CD4-positive, CD25-positive, alpha-beta regulatory T cell (primary cell): ENCODE measurements around the gene APOBEC3B. TPM values are rescaled to one million over a fixed set of nuclear protein-coding genes. Genes with fewer than 3 reads are reported as not detected.
"Not testable (repeated sequence)": the region's sequence is repeated elsewhere in the genome, so short reads cannot be mapped to it uniquely, and the experiment has no call there.

Experiments used
- ATAC-seq, 2 donors: fragments of 150-1000 bp; cut with Tn5 transposase; one replicate each; pipeline ENCODE4 v1.10.0; 2021; ENCODE audit warnings: low read depth in 2 of 2, moderate number of reproducible peaks in 2 of 2, moderate library complexity in 1 of 2
- DNase-seq, 3 donors: peaks; one replicate each; pipeline versions ENCODE4 v3.0.0 to v3.0.0-alpha.2; 2012 to 2022; ENCODE audit warnings: mixed read lengths in 1 of 3
- H3K27ac ChIP-seq: one replicate; pipeline ENCODE4 v1.7.0; 2013; ENCODE audit warnings: mild to moderate bottlenecking, low read length; ENCODE audit not compliant: insufficient read depth, poor library complexity, severe bottlenecking
- H3K27me3 ChIP-seq: one replicate; pipeline ENCODE4 v1.7.0; 2013; ENCODE audit warnings: low read length; ENCODE audit not compliant: control insufficient read depth, insufficient read depth
- H3K36me3 ChIP-seq: one replicate; pipeline ENCODE4 v1.7.0; 2013; ENCODE audit warnings: mild to moderate bottlenecking, low read length, moderate library complexity; ENCODE audit not compliant: control insufficient read depth, insufficient read depth
- H3K4me1 ChIP-seq: 2 replicates; pipeline ENCODE4 v1.7.0; 2013; ENCODE audit warnings: mild to moderate bottlenecking, low read length; ENCODE audit not compliant: insufficient read depth, control insufficient read depth, poor library complexity, severe bottlenecking
- H3K4me3 ChIP-seq: one replicate; pipeline ENCODE4 v1.7.0; 2013; ENCODE audit warnings: low read depth, mild to moderate bottlenecking, low read length, moderate library complexity
- H3K9me3 ChIP-seq, 2 experiments: 1 replicate in 1 of 2; 2 replicates in 1 of 2; pipeline ENCODE4 v1.7.0; 2013; ENCODE audit warnings: low read length in 2 of 2, mild to moderate bottlenecking in 1 of 2, moderate library complexity in 1 of 2; ENCODE audit not compliant: control insufficient read depth in 2 of 2
- H3K27ac Mint-ChIP-seq, 3 donors: one replicate each; pipeline ENCODE4 v1.8.0; 2020 to 2022; ENCODE audit warnings: mild to moderate bottlenecking in 3 of 3, mixed read lengths in 3 of 3, moderate library complexity in 2 of 3
- H3K27me3 Mint-ChIP-seq: one replicate; pipeline ENCODE4 v1.8.0; 2022; ENCODE audit warnings: mild to moderate bottlenecking, mixed read lengths
- H3K36me3 Mint-ChIP-seq: one replicate; pipeline ENCODE4 v1.8.0; 2020; ENCODE audit warnings: mixed read lengths
- H3K4me1 Mint-ChIP-seq, 4 donors: one replicate each; pipeline ENCODE4 v1.8.0; 2020 to 2022; ENCODE audit warnings: mixed read lengths in 4 of 4, mild to moderate bottlenecking in 1 of 4
- H3K4me3 Mint-ChIP-seq, 4 donors: one replicate each; pipeline ENCODE4 v1.8.0; 2020 to 2022; ENCODE audit warnings: mild to moderate bottlenecking in 4 of 4, mixed read lengths in 4 of 4, moderate library complexity in 3 of 4
- H3K9me3 Mint-ChIP-seq, 7 donors: one replicate each; pipeline ENCODE4 v1.8.0; 2020 to 2022; ENCODE audit warnings: mixed read lengths in 7 of 7, mild to moderate bottlenecking in 3 of 7, moderate library complexity in 2 of 7
- polyA plus RNA-seq, 4 donors: library from polyadenylated mRNA; unstranded; fragments of 300-500 nt; fragmentation: Illumina TruSeq; gene quantifications; one replicate each; pipeline ENCODE4 v1.2.3, GENCODE V29; 2021
- total RNA-seq: library from RNA; stranded (reverse); gene quantifications from one replicate; pipeline ENCODE4 v1.2.3, GENCODE V29; 2022

Gene APOBEC3B
- total and polyA plus RNA-seq, 5 donors from 2014 or later = 0.17 to 2.1 (median 1.4) TPM

DNA sequence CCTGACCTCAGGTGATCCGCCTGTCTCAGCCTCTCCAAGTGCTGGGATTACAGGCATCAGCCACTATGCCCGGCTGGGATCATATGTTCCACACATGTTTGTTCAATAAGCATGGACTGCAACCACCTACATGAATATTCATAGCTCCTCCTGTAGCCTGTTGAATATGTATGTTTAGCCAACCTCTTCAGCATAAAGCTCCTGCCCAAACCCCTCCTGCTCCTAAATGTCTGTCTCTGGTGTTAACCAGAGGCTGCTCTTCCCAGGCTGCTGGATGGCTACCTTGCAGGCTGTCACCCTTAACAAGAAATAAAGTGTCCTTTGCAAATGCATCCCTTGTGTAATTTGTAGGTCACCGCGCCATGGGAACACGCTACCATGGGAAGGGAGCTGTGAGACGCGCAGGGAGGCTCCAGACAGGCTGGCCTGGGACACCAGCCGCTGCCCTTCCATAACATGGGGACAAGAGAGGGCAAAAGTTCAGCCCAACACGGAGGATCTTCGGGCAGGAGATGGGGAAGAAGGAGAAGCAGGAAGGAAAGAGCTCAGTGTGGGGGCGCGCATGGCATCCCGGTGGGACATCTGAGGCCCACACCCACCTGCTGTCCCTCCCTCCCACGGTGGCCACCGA is 38.0 kb downstream of the APOBEC3B start:
- H3K9me3 ChIP-seq, H3K36me3 ChIP-seq, DNase-seq, H3K9me3 Mint-ChIP-seq, H3K4me3 ChIP-seq, H3K27me3 Mint-ChIP-seq, ATAC-seq, H3K27me3 ChIP-seq: not testable (repeated sequence)
- Mint-ChIP-seq H3K4me3 (peak overlapping the region; percentile 59 to 100 (median 90)), H3K27ac (peak overlapping the region; percentile 94 to 98 (median 97)), H3K4me1 (peaks cover 4 to 77% (median 25%) of the 10 kb centered on the region in 4 donors), H3K36me3 (peaks cover 25% of the 10 kb centered on the region)
- Histone ChIP-seq H3K4me1 (peaks cover 41% of the 10 kb centered on the region), H3K27ac (peak overlapping the region; percentile 79)

GRCh38 chr22:39021552-39022250 is 39.6 kb downstream of the APOBEC3B start:
- H3K27me3 ChIP-seq = no peaks in the 10 kb centered on the region
- peak overlapping the region; percentile 91 to 100 (median 97) for H3K4me3 Mint-ChIP-seq
- DNase-seq = no peak
- ATAC-seq = no peak
- peak overlapping the region; percentile 94 to 97 (median 97) for H3K27ac Mint-ChIP-seq
- H3K9me3 ChIP-seq = no peaks in the 10 kb centered on the region
- no peaks in the 10 kb centered on the region for H3K9me3 Mint-ChIP-seq
- peak overlapping the region; percentile 79 for H3K27ac ChIP-seq
- H3K36me3 Mint-ChIP-seq = peaks cover 20% of the 10 kb centered on the region
- no peaks in the 10 kb centered on the region for H3K27me3 Mint-ChIP-seq
- peak overlapping the region; percentile 88 for H3K4me3 ChIP-seq
- peaks cover 10% of the 10 kb centered on the region for H3K36me3 ChIP-seq
- peaks cover 4 to 80% (median 32%) of the 10 kb centered on the region in 4 donors for H3K4me1 Mint-ChIP-seq
- H3K4me1 ChIP-seq = peaks cover 35% of the 10 kb centered on the region

GRCh38 chr22:39024519-39025308 is 42.6 kb downstream of the APOBEC3B start:
- Mint-ChIP-seq H3K36me3 (peaks cover 13% of the 10 kb centered on the region), H3K27ac (peak overlapping the region; percentile 80 to 97 (median 86)), H3K4me3 (peak overlapping the region; percentile 52 to 89 (median 80)), H3K9me3 (no peaks in the 10 kb centered on the region), H3K4me1 (peaks cover 6 to 83% (median 33%) of the 10 kb centered on the region in 4 donors), H3K27me3 (no peaks in the 10 kb centered on the region)
- no peaks in the 10 kb centered on the region for H3K27me3 ChIP-seq
- peak in 1 of 3 donors; percentile 46 for DNase-seq
- peak overlapping the region; percentile 51 for H3K27ac ChIP-seq
- H3K4me3 ChIP-seq = no peak overlapping the region
- ATAC-seq = no peak
- no peaks in the 10 kb centered on the region for H3K9me3 ChIP-seq
- peaks cover 38% of the 10 kb centered on the region for H3K4me1 ChIP-seq
- peaks cover 10% of the 10 kb centered on the region for H3K36me3 ChIP-seq

GRCh38 chr22:39026509-39027150 is 44.5 kb downstream of the APOBEC3B start:
- H3K36me3 Mint-ChIP-seq = peaks cover 16% of the 10 kb centered on the region
- Histone ChIP-seq H3K4me3 (no peak overlapping the region), H3K4me1 (peaks cover 32% of the 10 kb centered on the region), H3K27ac (no peak overlapping the region), H3K36me3 (peaks cover 10% of the 10 kb centered on the region), H3K27me3 (no peaks in the 10 kb centered on the region), H3K9me3 (no peaks in the 10 kb centered on the region)
- DNase-seq = no peak
- no peak for ATAC-seq
- H3K9me3 Mint-ChIP-seq = no peaks in the 10 kb centered on the region
- H3K4me3 Mint-ChIP-seq = peak overlapping the region in 2 of 4 donors; percentile 56 to 75
- H3K27me3 Mint-ChIP-seq = no peaks in the 10 kb centered on the region
- peak overlapping the region in 2 of 3 donors; percentile 62 to 79 for H3K27ac Mint-ChIP-seq
- peaks cover 6 to 64% (median 29%) of the 10 kb centered on the region in 4 donors for H3K4me1 Mint-ChIP-seq

DNA sequence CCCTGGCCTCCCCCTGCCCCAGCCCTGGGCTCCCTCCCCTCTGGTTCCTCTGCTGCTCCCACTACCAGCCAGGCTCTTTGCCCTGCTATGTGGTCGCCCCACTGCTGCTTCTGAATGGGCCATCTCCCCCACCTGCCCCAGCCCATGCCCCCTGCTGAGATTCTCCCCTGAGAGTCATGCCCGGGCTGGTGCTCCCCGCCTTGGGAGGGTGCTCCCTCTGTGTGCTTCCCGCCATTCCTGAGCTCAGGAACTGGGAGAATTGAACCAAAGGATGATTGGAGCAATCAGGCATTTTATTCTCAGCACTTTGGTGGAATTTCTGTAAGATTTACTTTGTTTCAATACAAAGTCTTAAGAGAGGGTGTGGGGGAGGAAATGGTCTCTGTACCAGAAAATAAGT is 45.6 kb downstream of the APOBEC3B start:
- H3K36me3 ChIP-seq = peaks cover 10% of the 10 kb centered on the region
- H3K4me3 Mint-ChIP-seq = peak overlapping the region in 1 of 4 donors; percentile 41
- H3K27ac ChIP-seq = peak overlapping the region; percentile 14
- peaks cover 22% of the 10 kb centered on the region for H3K4me1 ChIP-seq
- H3K4me1 Mint-ChIP-seq = peaks cover 4 to 53% (median 24%) of the 10 kb centered on the region in 4 donors
- H3K27me3 Mint-ChIP-seq = no peaks in the 10 kb centered on the region
- no peaks in the 10 kb centered on the region for H3K9me3 Mint-ChIP-seq
- peak overlapping the region in 2 of 3 donors; percentile 80 to 88 for H3K27ac Mint-ChIP-seq
- no peak overlapping the region for H3K4me3 ChIP-seq
- no peaks in the 10 kb centered on the region for H3K9me3 ChIP-seq
- ATAC-seq (no peak), DNase-seq (no peak)
- H3K36me3 Mint-ChIP-seq = peaks cover 9% of the 10 kb centered on the region
- no peaks in the 10 kb centered on the region for H3K27me3 ChIP-seq

DNA sequence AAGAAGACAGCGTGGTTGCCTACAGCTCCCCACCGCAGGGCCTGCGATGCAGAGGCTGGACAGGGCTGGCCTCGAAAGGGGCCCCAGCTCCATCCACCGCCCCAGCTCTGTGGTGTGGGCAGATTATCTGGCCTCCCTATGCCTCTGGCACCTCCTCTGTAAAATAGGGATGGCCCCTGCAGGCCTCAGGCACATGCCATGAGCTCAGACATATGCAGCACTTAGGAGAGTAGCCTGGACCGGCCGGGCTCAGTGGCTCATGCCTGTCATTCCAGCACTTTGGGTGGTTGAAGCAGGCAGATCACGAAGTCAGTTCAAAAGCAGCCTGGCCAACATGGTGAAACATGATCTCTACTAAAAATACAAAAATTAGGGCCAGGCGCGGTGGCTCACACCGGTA is 46.1 kb downstream of the APOBEC3B start:
- H3K36me3 ChIP-seq = peaks cover 10% of the 10 kb centered on the region
- no peaks in the 10 kb centered on the region for H3K9me3 ChIP-seq
- Mint-ChIP-seq H3K27ac (peak overlapping the region in 2 of 3 donors; percentile 80 to 88), H3K4me1 (peaks cover 3 to 49% (median 23%) of the 10 kb centered on the region in 4 donors), H3K4me3 (no peak overlapping the region), H3K9me3 (no peaks in the 10 kb centered on the region), H3K27me3 (no peaks in the 10 kb centered on the region), H3K36me3 (peaks cover 9% of the 10 kb centered on the region)
- no peak overlapping the region for H3K27ac ChIP-seq
- no peaks in the 10 kb centered on the region for H3K27me3 ChIP-seq
- H3K4me3 ChIP-seq = no peak overlapping the region
- no peak for ATAC-seq
- no peak for DNase-seq
- H3K4me1 ChIP-seq = peaks cover 21% of the 10 kb centered on the region

DNA sequence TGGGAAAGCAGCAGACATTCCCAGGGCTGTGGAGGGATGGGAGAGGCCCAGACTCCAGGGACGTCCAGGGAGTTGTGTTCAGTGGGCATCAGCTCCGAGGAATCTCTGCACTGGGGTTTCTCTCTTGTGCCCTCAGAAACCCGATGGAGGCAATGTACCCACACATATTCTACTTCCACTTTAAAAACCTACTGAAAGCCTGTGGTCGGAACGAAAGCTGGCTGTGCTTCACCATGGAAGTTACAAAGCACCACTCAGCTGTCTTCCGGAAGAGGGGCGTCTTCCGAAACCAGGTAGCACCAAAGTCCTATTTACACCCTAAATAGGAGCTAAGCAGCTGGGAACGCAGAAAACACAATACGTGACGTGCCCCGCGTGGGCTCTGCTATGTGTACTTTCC is 47.1 kb downstream of the APOBEC3B start:
- Mint-ChIP-seq H3K27ac (no peak overlapping the region), H3K9me3 (peaks cover 0 to 1% (median 0%) of the 10 kb centered on the region in 7 donors), H3K27me3 (no peaks in the 10 kb centered on the region), H3K4me1 (peaks cover under 1 to 42% (median 17%) of the 10 kb centered on the region in 4 donors), H3K4me3 (no peak overlapping the region), H3K36me3 (peaks cover 6% of the 10 kb centered on the region)
- Histone ChIP-seq H3K27ac (no peak overlapping the region), H3K4me3 (no peak overlapping the region), H3K9me3 (no peaks in the 10 kb centered on the region), H3K4me1 (peaks cover 13% of the 10 kb centered on the region), H3K36me3 (peaks cover 2% of the 10 kb centered on the region), H3K27me3 (no peaks in the 10 kb centered on the region)
- ATAC-seq = no peak
- no peak for DNase-seq
